Adrenal gland (tissue), 5 donors: ENCODE measurements around the gene ZNF862.

Experiments used
- CTCF ChIP-seq, 6 experiments: fragments of 450-650 bp in 4 of 6; fragments of 200-600 bp in 2 of 6; sonication (generic) in 1 of 6; IDR thresholded peaks; 1 replicate in 5 of 6; 2 replicates in 1 of 6; pipeline versions ENCODE4 v1.5.1 to v1.8.0; 2016 to 2021; ENCODE audit warnings: antibody characterized with exemption in 6 of 6, mild to moderate bottlenecking in 2 of 6, moderate library complexity in 1 of 6
- POLR2A ChIP-seq, 2 donors: fragments of 450-650 bp; IDR thresholded peaks; one replicate each; pipeline ENCODE4 v1.6.1; 2017; ENCODE audit warnings: antibody characterized with exemption in 2 of 2, mild to moderate bottlenecking in 2 of 2, moderate library complexity in 1 of 2
- donor health status: DM: no; HTN: no; CAD: no.

GRCh38 chr7:149846021-149846420, 7.8 kb downstream of the ZNF862 start:
- TF ChIP-seq CTCF (IDR thresholded peaks at IDR 0.05) (no peak), POLR2A (IDR thresholded peaks at IDR 0.05) (no peak)
